PFSK-1 (cell line): ENCODE results near the gene FGD4.

Source experiments
- FOXP2 ChIP-seq: optimal IDR thresholded peaks from 2 replicates; pipeline ENCODE3; 2011; ENCODE audit warnings: borderline replicate concordance, control low read depth, inconsistent platforms; ENCODE audit not compliant: insufficient read depth; ENCODE audit errors: extremely low read length, extremely low read depth
- POLR2AphosphoS5 ChIP-seq: IDR thresholded peaks from 2 replicates; pipeline ENCODE4 v1.6.1; 2012; ENCODE audit warnings: low read depth, mild to moderate bottlenecking, control low read depth, low read length, moderate library complexity
- SIN3A ChIP-seq: IDR thresholded peaks from 2 replicates; pipeline ENCODE4 v1.6.1; 2012; ENCODE audit warnings: mild to moderate bottlenecking, low read length, moderate library complexity, borderline replicate concordance; ENCODE audit not compliant: insufficient read depth
- TAF1 ChIP-seq: IDR thresholded peaks from 2 replicates; pipeline ENCODE4 v1.6.1; 2012; ENCODE audit warnings: low read length, control low read depth, borderline replicate concordance; ENCODE audit not compliant: insufficient read depth
- TF ChIP-seq, protein P1 (sequence below), 2 experiments: IDR thresholded peaks; 2 replicates each; pipeline versions ENCODE4 v1.6.1 to v1.8.0; 2011 to 2012; ENCODE audit warnings: low read depth in 2 of 2, low read length in 2 of 2, control low read depth in 1 of 2, inconsistent platforms in 1 of 2, mild to moderate bottlenecking in 1 of 2, moderate library complexity in 1 of 2; ENCODE audit not compliant: insufficient read depth in 1 of 2

DNA sequence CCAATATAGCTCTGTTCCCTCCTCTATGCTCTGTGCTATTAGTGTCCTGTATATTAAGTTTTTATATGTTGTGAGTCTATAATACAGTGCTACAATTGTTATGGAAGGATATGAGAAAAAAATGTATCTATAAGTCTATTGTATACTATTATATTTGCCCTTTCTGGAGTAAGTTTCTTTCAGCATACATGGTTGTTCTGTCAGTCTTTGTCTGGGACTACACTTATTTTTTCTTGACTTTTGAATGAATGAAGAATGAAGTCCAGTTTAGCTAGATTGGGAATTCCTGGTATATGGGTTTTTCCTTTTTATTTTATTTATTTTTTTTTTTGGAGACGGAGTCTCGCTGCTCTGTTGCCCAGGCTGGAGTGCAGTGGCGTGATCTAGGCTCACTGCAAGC is 203.7 kb downstream of the FGD4 start:
- TF ChIP-seq SIN3A (no peak), POLR2AphosphoS5 (no peak), TAF1 (no peak), FOXP2 (no peak)
- TF ChIP-seq, protein P1, sequence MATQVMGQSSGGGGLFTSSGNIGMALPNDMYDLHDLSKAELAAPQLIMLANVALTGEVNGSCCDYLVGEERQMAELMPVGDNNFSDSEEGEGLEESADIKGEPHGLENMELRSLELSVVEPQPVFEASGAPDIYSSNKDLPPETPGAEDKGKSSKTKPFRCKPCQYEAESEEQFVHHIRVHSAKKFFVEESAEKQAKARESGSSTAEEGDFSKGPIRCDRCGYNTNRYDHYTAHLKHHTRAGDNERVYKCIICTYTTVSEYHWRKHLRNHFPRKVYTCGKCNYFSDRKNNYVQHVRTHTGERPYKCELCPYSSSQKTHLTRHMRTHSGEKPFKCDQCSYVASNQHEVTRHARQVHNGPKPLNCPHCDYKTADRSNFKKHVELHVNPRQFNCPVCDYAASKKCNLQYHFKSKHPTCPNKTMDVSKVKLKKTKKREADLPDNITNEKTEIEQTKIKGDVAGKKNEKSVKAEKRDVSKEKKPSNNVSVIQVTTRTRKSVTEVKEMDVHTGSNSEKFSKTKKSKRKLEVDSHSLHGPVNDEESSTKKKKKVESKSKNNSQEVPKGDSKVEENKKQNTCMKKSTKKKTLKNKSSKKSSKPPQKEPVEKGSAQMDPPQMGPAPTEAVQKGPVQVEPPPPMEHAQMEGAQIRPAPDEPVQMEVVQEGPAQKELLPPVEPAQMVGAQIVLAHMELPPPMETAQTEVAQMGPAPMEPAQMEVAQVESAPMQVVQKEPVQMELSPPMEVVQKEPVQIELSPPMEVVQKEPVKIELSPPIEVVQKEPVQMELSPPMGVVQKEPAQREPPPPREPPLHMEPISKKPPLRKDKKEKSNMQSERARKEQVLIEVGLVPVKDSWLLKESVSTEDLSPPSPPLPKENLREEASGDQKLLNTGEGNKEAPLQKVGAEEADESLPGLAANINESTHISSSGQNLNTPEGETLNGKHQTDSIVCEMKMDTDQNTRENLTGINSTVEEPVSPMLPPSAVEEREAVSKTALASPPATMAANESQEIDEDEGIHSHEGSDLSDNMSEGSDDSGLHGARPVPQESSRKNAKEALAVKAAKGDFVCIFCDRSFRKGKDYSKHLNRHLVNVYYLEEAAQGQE (IDR thresholded peaks at IDR 0.05; ENCODE audit: insufficient read depth in 1 of 2, low read depth in 2 of 2, low read length in 2 of 2) = no peak
